ENCODE data around the gene ITSN1.
"Not testable (repeated sequence)": the region's sequence is repeated elsewhere in the genome, so short reads cannot be mapped to it uniquely, and the experiment has no call there.

Gene ITSN1

GRCh38 chr21:33660406-33660805 is 18.1 kb downstream of the ITSN1 start:
- H3K27me3 Mint-ChIP-seq = peaks cover 0 to 14% of the 10 kb centered on the region in 2 donors
- H3K9me3 Mint-ChIP-seq = no peaks in the 10 kb centered on the region
- no peak overlapping the region for H3K4me3 Mint-ChIP-seq
- ATAC-seq (replicated peaks) (no peak), DNase-seq (no peak)
- H3K36me3 Mint-ChIP-seq = no peaks in the 10 kb centered on the region
- no peak overlapping the region for H3K27ac Mint-ChIP-seq
- H3K4me1 Mint-ChIP-seq = peaks cover 0 to 6% of the 10 kb centered on the region in 2 donors

DNA sequence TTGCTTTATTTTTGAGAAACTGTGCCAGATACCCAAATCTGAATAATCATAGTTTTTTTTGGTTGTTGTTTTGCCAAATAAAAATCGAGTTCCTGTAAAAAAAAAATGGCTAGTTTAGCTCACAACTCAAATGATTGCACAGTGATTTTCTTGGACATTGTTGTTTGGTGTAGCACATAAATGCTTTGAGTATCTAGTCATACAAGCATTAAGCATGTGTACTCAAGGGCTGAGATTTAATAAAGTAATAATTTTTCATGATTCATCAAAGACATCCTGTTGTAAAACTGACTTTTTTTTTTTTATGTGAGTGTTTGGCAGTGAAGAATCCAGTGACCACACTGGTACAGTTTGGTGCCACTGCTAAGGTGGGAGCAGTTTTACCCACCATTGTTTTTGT is 18.8 kb downstream of the ITSN1 start:
- H3K9me3 Mint-ChIP-seq = no peaks in the 10 kb centered on the region
- no peaks in the 10 kb centered on the region for H3K36me3 Mint-ChIP-seq
- ATAC-seq (replicated peaks) = no peak
- no peak overlapping the region for H3K27ac Mint-ChIP-seq
- H3K4me3 Mint-ChIP-seq = no peak overlapping the region
- H3K27me3 Mint-ChIP-seq = peaks cover 0 to 7% of the 10 kb centered on the region in 2 donors
- H3K4me1 Mint-ChIP-seq = peaks cover 0 to 6% of the 10 kb centered on the region in 2 donors
- no peak for DNase-seq

- DNase-seq = no peak
- ATAC-seq (replicated peaks) = no peak
Observed at GRCh38 chr21:33662046-33662445, 19.7 kb downstream of the ITSN1 start.

DNA sequence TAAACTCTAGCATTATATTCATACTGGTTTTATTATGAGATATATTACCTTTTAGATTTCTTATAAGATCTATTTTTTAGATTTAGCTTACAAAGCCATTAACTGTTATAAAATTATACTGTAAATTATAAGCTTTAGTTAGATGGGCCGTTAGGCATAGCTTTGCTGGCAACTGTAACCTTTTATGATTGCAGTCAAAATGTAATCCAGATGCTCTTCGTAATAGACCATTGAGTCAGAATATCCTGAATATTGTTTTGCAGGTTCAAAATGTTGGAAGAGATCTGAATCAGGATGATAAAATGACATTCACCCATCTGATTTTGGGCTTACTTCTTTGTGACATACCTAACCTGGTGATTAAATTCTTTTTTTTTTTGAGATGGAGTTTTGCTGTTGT is 20.9 kb downstream of the ITSN1 start:
- H3K4me3 Mint-ChIP-seq = no peak overlapping the region

More at GRCh38 chr21:33662046-33662445, 19.7 kb downstream of the ITSN1 start:
- Mint-ChIP-seq H3K9me3 (no peaks in the 10 kb centered on the region), H3K27me3 (peaks cover 0 to 5% of the 10 kb centered on the region in 2 donors), H3K27ac (no peak overlapping the region), H3K4me3 (no peak overlapping the region), H3K4me1 (peaks cover 0 to 5% of the 10 kb centered on the region in 2 donors), H3K36me3 (no peaks in the 10 kb centered on the region)

DNA sequence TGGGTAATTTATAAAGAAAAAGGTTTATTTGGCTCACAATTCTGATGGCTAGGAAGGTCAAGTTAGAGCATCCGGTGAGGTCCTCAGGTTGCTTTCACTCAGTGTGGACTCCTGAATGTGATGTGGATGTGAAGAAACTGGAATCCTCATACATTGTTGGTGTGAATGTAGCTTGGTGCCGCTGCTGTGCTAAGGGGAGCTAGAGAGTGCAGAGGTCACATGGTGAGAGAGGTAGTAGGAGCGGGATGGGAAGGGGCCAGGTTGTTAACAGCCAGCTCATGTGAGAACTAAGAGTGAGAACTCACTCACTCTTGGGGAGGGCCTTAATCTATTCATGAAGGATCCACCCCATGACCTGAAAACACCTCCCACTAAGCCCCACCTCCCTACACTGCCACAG is 21.8 kb downstream of the ITSN1 start:
- H3K4me3 Mint-ChIP-seq = no peak overlapping the region
- DNase-seq (no peak), ATAC-seq (replicated peaks) (no peak)
- no peaks in the 10 kb centered on the region for H3K4me1 Mint-ChIP-seq
- H3K9me3 Mint-ChIP-seq = no peaks in the 10 kb centered on the region
- no peak overlapping the region for H3K27ac Mint-ChIP-seq
- no peaks in the 10 kb centered on the region for H3K27me3 Mint-ChIP-seq
- H3K36me3 Mint-ChIP-seq = no peaks in the 10 kb centered on the region

More for the DNA sequence above, 20.9 kb downstream of the ITSN1 start:
- no peak for ATAC-seq (replicated peaks)
- no peaks in the 10 kb centered on the region for H3K9me3 Mint-ChIP-seq
- H3K4me1 Mint-ChIP-seq = no peaks in the 10 kb centered on the region
- H3K36me3 Mint-ChIP-seq = no peaks in the 10 kb centered on the region
- no peaks in the 10 kb centered on the region for H3K27me3 Mint-ChIP-seq
- H3K27ac Mint-ChIP-seq = no peak overlapping the region
- no peak for DNase-seq

GRCh38 chr21:33666153-33666552 is 23.9 kb downstream of the ITSN1 start:
- no peaks in the 10 kb centered on the region for H3K9me3 Mint-ChIP-seq
- H3K4me3 Mint-ChIP-seq = no peak overlapping the region
- H3K4me1 Mint-ChIP-seq = no peaks in the 10 kb centered on the region
- DNase-seq (no peak), ATAC-seq (replicated peaks) (no peak)
- H3K27me3 Mint-ChIP-seq = no peaks in the 10 kb centered on the region
- no peak overlapping the region for H3K27ac Mint-ChIP-seq
- H3K36me3 Mint-ChIP-seq = no peaks in the 10 kb centered on the region

DNA sequence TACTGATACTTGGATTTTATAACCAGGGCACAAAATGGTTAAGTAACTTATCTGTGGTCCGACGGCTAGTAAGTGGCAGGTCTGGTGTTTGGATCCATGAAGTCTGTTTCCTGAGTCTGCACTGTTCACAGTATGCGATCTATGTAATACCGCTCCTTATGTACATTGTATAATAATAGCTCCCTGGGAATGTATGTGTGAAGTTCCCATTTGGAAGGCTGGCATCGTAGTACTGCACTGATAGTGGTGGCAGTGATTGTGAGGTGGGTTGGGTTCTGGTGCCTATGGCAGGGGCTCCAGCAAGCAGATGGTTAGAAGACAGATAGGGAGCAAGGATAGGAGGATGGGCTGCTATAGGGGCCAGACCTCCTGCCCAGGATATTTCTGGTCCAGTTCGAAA is 25.3 kb downstream of the ITSN1 start:
- H3K9me3 Mint-ChIP-seq = no peaks in the 10 kb centered on the region
- ATAC-seq (replicated peaks) = no peak
- no peak for DNase-seq

GRCh38 chr21:33668180-33668579 is 25.9 kb downstream of the ITSN1 start:
- no peak for ATAC-seq (replicated peaks)
- Mint-ChIP-seq H3K27ac (no peak overlapping the region), H3K4me3 (no peak overlapping the region), H3K36me3 (no peaks in the 10 kb centered on the region), H3K4me1 (no peaks in the 10 kb centered on the region), H3K27me3 (no peaks in the 10 kb centered on the region), H3K9me3 (no peaks in the 10 kb centered on the region)
- DNase-seq = no peak

More for the DNA sequence above, 25.3 kb downstream of the ITSN1 start:
- Mint-ChIP-seq H3K4me1 (no peaks in the 10 kb centered on the region), H3K27ac (no peak overlapping the region), H3K27me3 (no peaks in the 10 kb centered on the region), H3K4me3 (no peak overlapping the region), H3K36me3 (no peaks in the 10 kb centered on the region)

- Mint-ChIP-seq H3K9me3 (no peaks in the 10 kb centered on the region), H3K27ac (no peak overlapping the region), H3K4me1 (no peaks in the 10 kb centered on the region), H3K27me3 (no peaks in the 10 kb centered on the region), H3K4me3 (no peak overlapping the region), H3K36me3 (no peaks in the 10 kb centered on the region)
- ATAC-seq (replicated peaks) (no peak), DNase-seq (no peak)
Observed at GRCh38 chr21:33668620-33669019, 26.3 kb downstream of the ITSN1 start.

DNA sequence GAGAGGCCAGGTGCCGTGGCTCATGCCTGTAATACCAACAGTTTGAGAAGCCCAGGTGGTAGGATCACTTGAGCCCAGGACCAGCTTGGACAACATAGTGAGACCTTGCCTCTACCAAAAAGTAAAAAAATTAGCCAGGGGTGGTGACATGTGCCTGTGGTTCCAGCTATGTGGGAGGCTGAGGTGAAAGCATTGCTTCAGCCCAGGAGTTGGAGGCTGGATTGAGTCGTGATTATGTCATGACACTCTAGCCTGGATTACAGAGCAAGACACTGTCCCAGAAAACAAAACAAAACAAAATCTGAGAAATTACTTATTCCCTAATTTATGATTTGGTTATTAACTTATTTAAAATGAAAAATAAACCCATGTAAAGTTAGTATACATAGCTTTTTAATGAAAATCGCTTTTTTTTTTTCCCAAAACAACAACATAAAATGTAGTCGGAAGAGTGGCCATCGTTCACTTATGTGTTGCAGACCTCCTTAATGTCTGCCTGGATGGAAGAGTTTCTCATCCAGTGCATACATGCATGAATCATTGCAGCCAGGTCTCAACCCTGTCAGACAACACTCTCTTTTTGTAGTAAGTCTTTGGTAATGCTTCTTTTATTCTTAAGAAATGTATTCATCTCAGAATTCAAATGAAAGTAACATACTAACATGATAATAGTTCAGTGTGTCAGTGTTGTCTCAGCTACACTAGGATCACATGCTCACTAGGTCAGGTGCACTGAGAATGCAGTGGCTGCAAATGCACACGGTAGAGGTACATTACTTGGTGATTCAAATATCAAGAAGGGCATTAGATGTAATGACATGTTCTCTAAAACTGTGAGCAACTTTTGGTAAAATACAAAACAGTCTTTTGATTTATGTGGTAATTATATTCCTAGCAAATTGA is 28.0 kb downstream of the ITSN1 start:
- Mint-ChIP-seq H3K36me3 (no peaks in the 10 kb centered on the region), H3K4me3 (no peak overlapping the region), H3K27ac (no peak overlapping the region), H3K9me3 (no peaks in the 10 kb centered on the region), H3K27me3 (no peaks in the 10 kb centered on the region), H3K4me1 (no peaks in the 10 kb centered on the region)
- no peak for DNase-seq
- ATAC-seq (replicated peaks) = no peak

DNA sequence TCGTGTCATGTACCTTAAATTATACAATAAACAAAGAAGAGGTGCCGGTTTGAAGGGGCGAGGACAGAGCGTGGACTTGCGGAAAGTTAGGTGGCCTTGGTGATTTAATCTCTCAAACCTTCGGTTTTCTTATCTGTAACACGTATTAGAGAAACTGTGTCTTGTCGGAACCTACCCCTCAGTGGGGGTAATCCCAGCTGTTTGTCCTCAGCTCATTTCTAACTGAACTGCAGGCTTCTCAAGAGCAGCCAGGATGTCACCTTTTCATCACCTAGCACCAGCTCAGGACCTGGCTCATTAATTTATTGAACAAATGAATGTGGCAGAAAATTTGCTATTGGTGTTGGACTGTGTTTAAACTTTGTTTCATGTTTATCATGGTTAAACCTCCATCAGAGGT is 31.2 kb downstream of the ITSN1 start:
- no peak overlapping the region for H3K27ac Mint-ChIP-seq
- DNase-seq (no peak), ATAC-seq (replicated peaks) (no peak)
- no peaks in the 10 kb centered on the region for H3K27me3 Mint-ChIP-seq
- H3K9me3 Mint-ChIP-seq = no peaks in the 10 kb centered on the region
- no peak overlapping the region for H3K4me3 Mint-ChIP-seq
- H3K4me1 Mint-ChIP-seq = no peaks in the 10 kb centered on the region
- no peaks in the 10 kb centered on the region for H3K36me3 Mint-ChIP-seq

- DNase-seq = no peak
- H3K36me3 Mint-ChIP-seq = no peaks in the 10 kb centered on the region
- H3K4me3 Mint-ChIP-seq = no peak overlapping the region
- H3K27me3 Mint-ChIP-seq = no peaks in the 10 kb centered on the region
- no peaks in the 10 kb centered on the region for H3K9me3 Mint-ChIP-seq
- H3K4me1 Mint-ChIP-seq = no peaks in the 10 kb centered on the region
- no peak for ATAC-seq (replicated peaks)
- no peak overlapping the region for H3K27ac Mint-ChIP-seq
Observed at GRCh38 chr21:33674226-33674625, 31.9 kb downstream of the ITSN1 start.

GRCh38 chr21:33676666-33677065 is 34.4 kb downstream of the ITSN1 start:
- DNase-seq; H3K4me3 Mint-ChIP-seq; H3K27me3 Mint-ChIP-seq; H3K36me3 Mint-ChIP-seq; H3K4me1 Mint-ChIP-seq; H3K9me3 Mint-ChIP-seq; ATAC-seq (replicated peaks); H3K27ac Mint-ChIP-seq: not testable (repeated sequence)

DNA sequence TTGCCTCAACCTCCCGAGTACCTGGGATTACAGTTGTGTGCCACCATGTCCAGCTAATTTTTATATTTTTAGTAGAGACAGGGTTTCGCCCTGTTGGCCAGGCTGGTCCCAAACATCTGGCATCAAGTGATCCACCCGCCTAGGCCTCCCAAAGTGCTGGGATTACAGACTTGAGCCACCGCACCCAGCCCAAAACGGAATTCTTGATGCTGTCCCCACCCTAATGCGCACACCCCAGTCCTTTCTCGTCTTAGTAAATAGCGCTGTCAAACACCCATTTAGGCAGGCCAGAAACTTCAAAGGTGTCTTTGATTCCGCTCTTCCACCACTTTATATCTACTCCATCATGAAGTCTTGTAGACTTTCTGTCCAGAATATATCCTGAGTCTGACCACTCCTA is 35.1 kb downstream of the ITSN1 start:
- Mint-ChIP-seq H3K36me3 (no peaks in the 10 kb centered on the region), H3K27me3 (peaks cover 0 to 5% of the 10 kb centered on the region in 2 donors), H3K27ac (no peak overlapping the region), H3K4me3 (no peak overlapping the region), H3K4me1 (no peaks in the 10 kb centered on the region), H3K9me3 (no peaks in the 10 kb centered on the region)
- no peak for DNase-seq
- ATAC-seq (replicated peaks) = no peak

DNA sequence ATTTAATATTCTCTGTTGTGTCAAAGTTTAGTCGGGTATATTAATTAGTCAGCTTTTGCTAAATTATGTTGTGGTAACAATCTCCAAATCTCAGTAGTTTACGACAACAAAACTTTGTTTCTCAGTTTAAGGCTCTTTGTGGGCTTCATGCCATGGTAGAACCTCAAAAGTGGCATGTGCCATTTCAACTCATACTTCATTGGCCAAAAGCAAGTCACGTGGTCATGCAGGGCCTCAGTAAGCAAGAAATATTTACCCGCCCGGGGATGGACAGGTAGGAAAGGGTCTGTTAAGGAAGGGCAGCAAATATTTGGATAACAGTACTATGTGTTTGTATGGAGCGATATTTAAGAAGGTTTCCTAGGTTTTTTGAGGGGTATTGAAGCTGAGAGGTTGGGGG is 38.6 kb downstream of the ITSN1 start:
- Mint-ChIP-seq H3K27ac (no peak overlapping the region), H3K27me3 (peaks cover 0 to 5% of the 10 kb centered on the region in 2 donors), H3K9me3 (no peaks in the 10 kb centered on the region), H3K4me1 (no peaks in the 10 kb centered on the region), H3K36me3 (no peaks in the 10 kb centered on the region), H3K4me3 (no peak overlapping the region)
- no peak for ATAC-seq (replicated peaks)
- DNase-seq = no peak

Data from stimulated activated naive B cell treated with anti-CD40 and anti-IgM and Interleukin-4, amounts not matched to agents 10 μg/mL and 1 μg/mL and 100 μg/mL, for 72 hours (primary cell).